Measurements from ENCODE around the gene CTBP2. TPM values are rescaled to one million over a fixed set of nuclear protein-coding genes. Genes with fewer than 3 reads are reported as not detected.

CTBP2 gene
- total RNA-seq, 1 experiment from 2014 or later, result 191 TPM

GRCh38 chr10:125156739-125157480 lies 3.5 kb downstream of the CTBP2 start (continued):
- TF ChIP-seq PRDM15 (CRISPR knock-in tag; IDR thresholded peaks at IDR 0.05), result no peak

GRCh38 chr10:125156196-125156595 lies 4.2 kb downstream of the CTBP2 start:
- Mint-ChIP-seq H3K36me3 (peaks cover 5% of the 10 kb centered on the region), H3K27me3 (ENCODE audit: low read depth) (no peaks in the 10 kb centered on the region), H3K4me3 (peak overlapping the region; percentile 96), H3K27ac (peak overlapping the region; percentile 100), H3K4me1 (peaks cover 62% of the 10 kb centered on the region), H3K9me3 (no peaks in the 10 kb centered on the region)
- TF ChIP-seq ZNF396 (CRISPR knock-in tag; IDR thresholded peaks at IDR 0.05; ENCODE audit: borderline replicate concordance), result no peak
- TF ChIP-seq TP53 (CRISPR knock-in tag; IDR thresholded peaks at IDR 0.05), result no peak
- TF ChIP-seq GTF2I (CRISPR knock-in tag; conservative IDR thresholded peaks at IDR 0.05), result no peak
- no peak for TF ChIP-seq IRF2 (CRISPR knock-in tag; IDR thresholded peaks at IDR 0.05; ENCODE audit: borderline replicate concordance, low read depth)
- no peak for TF ChIP-seq E2F4 (CRISPR knock-in tag; IDR thresholded peaks at IDR 0.05; ENCODE audit: borderline replicate concordance, low read depth)
- no peak for TF ChIP-seq NFE2L1 (CRISPR knock-in tag; IDR thresholded peaks at IDR 0.05)
- ChIA-PET POLR2A (no interaction called here), CTCF (no interaction called here)
- ATAC-seq (no peak), DNase-seq (ENCODE audit: low spot score) (no peak)

- peak overlapping the region; percentile 96 for H3K4me3 Mint-ChIP-seq
- ChIA-PET POLR2A (interaction anchor here (0.6 to 1.0 kb wide), 2 partner anchors 9 to 92 kb away, joined by 3 to 4 read pairs; no protein-coding TSS in a partner anchor), CTCF (interaction anchor here (1.3 to 2.2 kb wide), 3 partner anchors 107 to 367 kb away, joined by 3 to 11 read pairs (median 6); no protein-coding TSS in a partner anchor)
- H3K27me3 Mint-ChIP-seq (ENCODE audit: low read depth), result no peaks in the 10 kb centered on the region
- H3K27ac Mint-ChIP-seq, result peak overlapping the region; percentile 100
- no peaks in the 10 kb centered on the region for H3K9me3 Mint-ChIP-seq
- peak; percentile 1; the same call in 1 of the 2 replicates for ATAC-seq
- peaks cover 72% of the 10 kb centered on the region for H3K4me1 Mint-ChIP-seq
- no peak for DNase-seq (ENCODE audit: low spot score)
- peaks cover 13% of the 10 kb centered on the region for H3K36me3 Mint-ChIP-seq
- no peak for TF ChIP-seq GABPB1 (CRISPR knock-in tag; IDR thresholded peaks at IDR 0.05)
- 0 out of 2 replicates have a peak, but pooled peaks have one; percentile 15 for TF ChIP-seq AR (CRISPR knock-in tag; IDR thresholded peaks at IDR 0.05)
- TF ChIP-seq ERG (CRISPR knock-in tag; IDR thresholded peaks at IDR 0.05), result no peak
Measured at GRCh38 chr10:125155101-125155500, 5.3 kb downstream of the CTBP2 start.

Data from WTC11 (cell line).